H1 (cell line): Measurements from ENCODE around the gene DCN. TPM values are rescaled to one million over a fixed set of nuclear protein-coding genes. Genes with fewer than 3 reads are reported as not detected.

Experiments
- CTCF ChIA-PET: fragments of 300-600 bp; sonication (Branson Sonifier 250); formaldehyde crosslinking; loops from one replicate; lab custom pipeline; 2021; ENCODE audit not compliant: partially characterized antibody; lab: Charles Lee
- POLR2A ChIA-PET: fragments of 300-600 bp; sonication (Branson Sonifier 250); formaldehyde crosslinking; loops from one replicate; lab custom pipeline; 2021; ENCODE audit warnings: inconsistent platforms; ENCODE audit not compliant: partially characterized antibody; lab: Charles Lee
- DNase-seq, 2 experiments: peaks; one replicate each; pipeline versions ENCODE4 v3.0.0 to v3.0.0-alpha.2; 2010 to 2022; ENCODE audit warnings: low spot score in 2 of 2, low read depth in 1 of 2, mixed read lengths in 1 of 2
- FAIRE-seq: peaks from 2 replicates; lab custom pipeline; 2011; peaks lifted over from hg19 to GRCh38; lab: Jason Lieb, UNC
- H2AFZ ChIP-seq: 2 replicates; pipeline ENCODE4 v1.8.1; 2012; ENCODE audit warnings: low read length, inconsistent platforms
- H2AK5ac ChIP-seq: 2 replicates; pipeline ENCODE4 v1.6.1; 2013; ENCODE audit warnings: low read depth, low read length
- H2BK120ac ChIP-seq: replicated peaks from 2 replicates; pipeline ENCODE3; 2013; ENCODE audit warnings: low read depth, low read length, inconsistent platforms
- H2BK12ac ChIP-seq: 2 replicates; pipeline ENCODE4 v1.6.1; 2013; ENCODE audit warnings: low read depth, low read length
- H2BK15ac ChIP-seq: 2 replicates; pipeline ENCODE4 v1.6.1; 2013; ENCODE audit warnings: low read length
- H2BK20ac ChIP-seq: 2 replicates; pipeline ENCODE4 v1.6.1; 2013; ENCODE audit warnings: low read length
- H2BK5ac ChIP-seq: 2 replicates; pipeline ENCODE4 v1.6.1; 2013; ENCODE audit warnings: low read depth, low read length
- H3K14ac ChIP-seq: 2 replicates; pipeline ENCODE4 v1.6.1; 2013; ENCODE audit warnings: inconsistent platforms; ENCODE audit not compliant: insufficient read length
- H3K18ac ChIP-seq: 2 replicates; pipeline ENCODE4 v1.6.1; 2013; ENCODE audit warnings: low read length; ENCODE audit errors: extremely low read depth
- H3K23ac ChIP-seq: 2 replicates; pipeline ENCODE4 v1.6.1; 2013; ENCODE audit warnings: inconsistent platforms; ENCODE audit not compliant: insufficient read length
- H3K23me2 ChIP-seq: 2 replicates; pipeline ENCODE4 v1.6.1; 2013; ENCODE audit warnings: low read depth, low read length
- H3K27ac ChIP-seq: 2 replicates; pipeline ENCODE4 v1.6.1; 2011; ENCODE audit warnings: low read depth, low read length, inconsistent platforms
- H3K27me3 ChIP-seq, 4 experiments: replicated peaks in 1 of 4; 1 replicate in 1 of 4; 2 replicates in 3 of 4; pipeline versions ENCODE4 v1.6.1 to v1.8.1; 2011 to 2013; ENCODE audit warnings: low read length in 3 of 4, mild to moderate bottlenecking in 3 of 4, inconsistent platforms in 2 of 4, mixed read lengths in 2 of 4, moderate library complexity in 1 of 4; ENCODE audit not compliant: control insufficient read depth in 3 of 4, insufficient read depth in 3 of 4; ENCODE audit errors: extremely low read depth in 1 of 4
- H3K36me3 ChIP-seq, 4 experiments: 2 replicates each; pipeline versions ENCODE4 v1.6.1 to v1.8.1; 2011 to 2013; ENCODE audit warnings: mild to moderate bottlenecking in 4 of 4, low read length in 3 of 4, moderate library complexity in 2 of 4, control low read depth in 1 of 4, inconsistent platforms in 1 of 4; ENCODE audit not compliant: insufficient read depth in 4 of 4, control insufficient read depth in 2 of 4
- H3K4ac ChIP-seq: replicated peaks from 2 replicates; pipeline ENCODE3; 2013; ENCODE audit warnings: low read length, low read depth, mixed read lengths, inconsistent platforms; ENCODE audit not compliant: insufficient read length
- H3K4me1 ChIP-seq, 4 experiments: replicated peaks in 1 of 4; 1 replicate in 1 of 4; 2 replicates in 3 of 4; pipeline versions ENCODE4 v1.6.1 to v1.8.1; 2011 to 2013; ENCODE audit warnings: low read length in 3 of 4, inconsistent platforms in 2 of 4, mixed read lengths in 1 of 4; ENCODE audit not compliant: insufficient read depth in 4 of 4, control insufficient read depth in 3 of 4
- H3K4me2 ChIP-seq, 2 experiments: 2 replicates each; pipeline versions ENCODE4 v1.6.1 to v1.8.1; 2011 to 2013; ENCODE audit warnings: low read depth in 2 of 2, low read length in 2 of 2, control low read depth in 1 of 2, inconsistent platforms in 1 of 2, mild to moderate bottlenecking in 1 of 2; ENCODE audit not compliant: insufficient read depth in 1 of 2
- H3K4me3 ChIP-seq, 4 experiments: fragments of 200-600, 300-600 bp in 1 of 4; sonication (generic), shearing (Covaris generic), sonication (Bioruptor Twin) in 1 of 4; 2 replicates each; pipeline versions ENCODE4 v1.5.1 to v1.8.1; 2011 to 2016; ENCODE audit warnings: low read length in 4 of 4, low read depth in 3 of 4, control low read depth in 2 of 4, inconsistent platforms in 2 of 4, mild to moderate bottlenecking in 2 of 4, mixed read lengths in 1 of 4, moderate library complexity in 1 of 4; ENCODE audit not compliant: insufficient read depth in 2 of 4; ENCODE audit errors: extremely low read depth in 1 of 4
- H3K56ac ChIP-seq: replicated peaks from 2 replicates; pipeline ENCODE3; 2013; ENCODE audit warnings: low read depth, mild to moderate bottlenecking, mixed read lengths, low read length, inconsistent platforms; ENCODE audit not compliant: insufficient read length
- H3K79me1 ChIP-seq: 2 replicates; pipeline ENCODE4 v1.6.1; 2013; ENCODE audit warnings: low read depth, low read length, control low read depth
- H3K79me2 ChIP-seq, 2 experiments: 2 replicates each; pipeline versions ENCODE4 v1.6.1 to v1.8.1; 2012 to 2013; ENCODE audit warnings: low read length in 2 of 2, mild to moderate bottlenecking in 2 of 2, inconsistent platforms in 1 of 2; ENCODE audit not compliant: insufficient read depth in 2 of 2, control insufficient read depth in 1 of 2
- H3K9ac ChIP-seq, 4 experiments: replicated peaks in 1 of 4; 1 replicate in 1 of 4; 2 replicates in 3 of 4; pipeline versions ENCODE4 v1.6.1 to v1.8.1; 2011 to 2013; ENCODE audit warnings: low read depth in 3 of 4, low read length in 3 of 4, control low read depth in 2 of 4, mild to moderate bottlenecking in 2 of 4, moderate library complexity in 2 of 4, inconsistent platforms in 1 of 4; ENCODE audit errors: extremely low read depth in 1 of 4
- H3K9me3 ChIP-seq, 2 experiments: 2 replicates each; pipeline versions ENCODE4 v1.6.1 to v1.8.1; 2012 to 2013; ENCODE audit warnings: mild to moderate bottlenecking in 2 of 2, moderate library complexity in 2 of 2, control low read depth in 1 of 2, inconsistent platforms in 1 of 2, low read depth in 1 of 2, low read length in 1 of 2, mixed read lengths in 1 of 2; ENCODE audit not compliant: insufficient read depth in 2 of 2
- H4K20me1 ChIP-seq, 2 experiments: replicated peaks in 1 of 2; 2 replicates each; pipeline versions ENCODE3 to v1.8.1; 2011 to 2013; ENCODE audit warnings: inconsistent platforms in 2 of 2, low read length in 2 of 2, mild to moderate bottlenecking in 1 of 2; ENCODE audit not compliant: insufficient read depth in 2 of 2, control insufficient read depth in 1 of 2
- H4K5ac ChIP-seq: 2 replicates; pipeline ENCODE4 v1.6.1; 2013; ENCODE audit warnings: low read length, low read depth, mixed read lengths, inconsistent platforms; ENCODE audit not compliant: insufficient read length
- H4K8ac ChIP-seq: 2 replicates; pipeline ENCODE4 v1.8.0; 2013; ENCODE audit warnings: mild to moderate bottlenecking, moderate library complexity, low read length, inconsistent platforms; ENCODE audit not compliant: insufficient read depth; ENCODE audit errors: extremely low read depth
- H4K91ac ChIP-seq: replicated peaks from 2 replicates; pipeline ENCODE3; 2013; ENCODE audit warnings: low read length, mixed read lengths, inconsistent platforms; ENCODE audit not compliant: insufficient read length
- CBX5 ChIP-seq: fragments of 300-800, 300-1000 bp; sonication (generic); IDR thresholded peaks from 2 replicates; pipeline ENCODE4 v1.7.1; 2016; ENCODE audit warnings: antibody characterized with exemption, low read length, low read depth
- CTBP2 ChIP-seq: IDR thresholded peaks from 2 replicates; pipeline ENCODE4 v1.7.0; 2011; ENCODE audit warnings: borderline replicate concordance, mild to moderate bottlenecking, moderate library complexity, mixed read lengths, low read length; ENCODE audit not compliant: insufficient read depth, insufficient read length
- MAFK ChIP-seq: IDR thresholded peaks from 2 replicates; pipeline ENCODE4 v1.6.1; 2012; ENCODE audit warnings: low read depth, mild to moderate bottlenecking, improper control_type of control experiment, low read length
- NRF1 ChIP-seq: IDR thresholded peaks from 2 replicates; pipeline ENCODE4 v1.6.1; 2011; ENCODE audit warnings: mild to moderate bottlenecking, low read depth, low read length, improper control_type of control experiment
- RAD21 ChIP-seq, 2 experiments: IDR thresholded peaks in 1 of 2; conservative IDR thresholded peaks in 1 of 2; 2 replicates each; pipeline ENCODE4 v1.6.1; 2011; ENCODE audit warnings: low read depth in 2 of 2, low read length in 2 of 2, improper control_type of control experiment in 1 of 2, inconsistent platforms in 1 of 2, mild to moderate bottlenecking in 1 of 2, moderate library complexity in 1 of 2
- RFX5 ChIP-seq: IDR thresholded peaks from 2 replicates; pipeline ENCODE4 v1.6.1; 2011; ENCODE audit warnings: low read depth, low read length, improper control_type of control experiment, borderline replicate concordance
- TAF7 ChIP-seq: optimal IDR thresholded peaks from 2 replicates; pipeline ENCODE3; 2011; ENCODE audit warnings: low read depth, mild to moderate bottlenecking, inconsistent platforms, low read length, moderate library complexity, borderline replicate concordance
- TBP ChIP-seq: IDR thresholded peaks from 2 replicates; pipeline ENCODE4 v1.6.1; 2011; ENCODE audit warnings: low read depth, low read length, improper control_type of control experiment
- TEAD4 ChIP-seq: IDR thresholded peaks from 2 replicates; pipeline ENCODE4 v1.6.1; 2012; ENCODE audit warnings: low read depth, low read length, inconsistent platforms, mixed read lengths
- ZNF274 ChIP-seq: IDR thresholded peaks from 2 replicates; pipeline ENCODE4 v1.7.0; 2012; ENCODE audit warnings: low read length, borderline replicate concordance; ENCODE audit errors: extremely low read depth
- WGBS, 2 experiments: shearing (Covaris generic) in 1 of 2; methylation state at CpG; one replicate each; pipeline versions ENCODE4 v1.1.6 to v1.1.7; 2013 to 2015; ENCODE audit warnings: low lambda C conversion rate in 2 of 2, mixed read lengths in 2 of 2, inconsistent platforms in 1 of 2, low coverage in 1 of 2, missing lambda C conversion rate in 1 of 2; ENCODE audit not compliant: insufficient replicate concordance in 2 of 2, insufficient coverage in 1 of 2, insufficient read length in 1 of 2; ENCODE audit errors: extremely low coverage in 1 of 2, missing lambda C conversion rate in 1 of 2; 5-methylcytosine and 5-hydroxymethylcytosine counted together
- polyA plus RNA-seq, 7 experiments: library from polyadenylated mRNA; depleted of rRNA in 3 of 7; stranded (reverse) in 5 of 7; unstranded in 2 of 7; fragments of >200 nt in 5 of 7; fragments of 200-250 nt in 2 of 7; gene quantifications; 1 replicate in 5 of 7; 2 replicates in 1 of 7; 4 replicates in 1 of 7; pipeline versions ENCODE4 v1.2.1 to v1.2.3, GENCODE V29; 2011 to 2013; ENCODE audit warnings: missing spikeins in 2 of 7, mixed read lengths in 2 of 7
- total RNA-seq: library from RNA; stranded (reverse); fragmentation: NEBNext Ultra II Directional; extraction: Animal tissue kit (Norgen Biotek cat#: 25700); gene quantifications from 2 replicates; pipeline ENCODE4 v1.2.1, GENCODE V29; 2021

Gene DCN
- total and polyA plus RNA-seq, 2 of the 8 experiments (the other 6 are each of a cell fraction or from before 2014, with no cell fraction given): not detected

GRCh38 chr12:91226951-91227350 lies 44.3 kb upstream of the DCN start:
- WGBS, 2 experiments: 94% methylated on average over 1 of the region's 1 CpG; no CpG with 5 or more reads in 1 of the 2 experiments
- Histone ChIP-seq H4K91ac (no peak overlapping the region), H3K4ac (no peak overlapping the region), H2BK120ac (no peak overlapping the region), H3K27me3 (peaks cover 0 to 1% (median 0%) of the 10 kb centered on the region in 4 experiments; a peak in 1 of 7 replicates), H3K36me3 (no peaks in the 10 kb centered on the region), H3K23ac (no peak overlapping the region), H3K79me1 (no peaks in the 10 kb centered on the region), H2AFZ (no peak overlapping the region), H2BK5ac (no peak overlapping the region), H3K4me3 (no peak overlapping the region), H3K18ac (no peak overlapping the region), H3K56ac (no peak overlapping the region), H2BK20ac (no peak overlapping the region), H4K5ac (no peak overlapping the region), H3K9ac (no peak overlapping the region), H2BK12ac (no peak overlapping the region), H3K79me2 (no peaks in the 10 kb centered on the region), H3K14ac (no peak overlapping the region), H3K9me3 (no peaks in the 10 kb centered on the region), H2AK5ac (no peak overlapping the region), H3K4me2 (no peak overlapping the region), H3K23me2 (no peaks in the 10 kb centered on the region), H2BK15ac (no peak overlapping the region), H4K20me1 (no peaks in the 10 kb centered on the region), H4K8ac (no peak overlapping the region), H3K27ac (no peak overlapping the region), H3K4me1 (no peaks in the 10 kb centered on the region)
- CTCF ChIA-PET: no interaction called here
- POLR2A ChIA-PET: no interaction called here
- TF ChIP-seq TBP (no peak), MAFK (no peak), TAF7 (no peak), RFX5 (no peak), CTBP2 (no peak), RAD21 (IDR thresholded peaks at IDR 0.05 in 1 of 2, conservative IDR thresholded peaks at IDR 0.05 in 1 of 2; ENCODE audit: low read depth in 2 of 2, low read length in 2 of 2) (no peak), TEAD4 (no peak), ZNF274 (no peak), CBX5 (no peak), NRF1 (no peak)
- no peak for FAIRE-seq
- no peak for DNase-seq
